ENCODE data around the gene CLNK. TPM values are rescaled to one million over a fixed set of nuclear protein-coding genes. Genes with fewer than 3 reads are reported as not detected.

The CLNK gene
- total RNA-seq, 1 donor from 2014 or later, result not detected

- no peak for DNase-seq (ENCODE audit: low spot score)
Observed at GRCh38 chr4:10524196-10524833, 160.3 kb downstream of the CLNK start.

- no peak for DNase-seq (ENCODE audit: low spot score)
Observed at GRCh38 chr4:10521424-10521823, 163.1 kb downstream of the CLNK start.

- DNase-seq (ENCODE audit: low spot score), result no peak
Observed at GRCh38 chr4:10509733-10510132, 174.8 kb downstream of the CLNK start.

GRCh38 chr4:10506077-10506476 lies 178.5 kb downstream of the CLNK start:
- no peak for DNase-seq (ENCODE audit: low spot score)

GRCh38 chr4:10504570-10505179 lies 179.9 kb downstream of the CLNK start:
- no peak for DNase-seq (ENCODE audit: low spot score)

- DNase-seq (ENCODE audit: low spot score), result no peak
Observed at GRCh38 chr4:10502717-10503116, 181.9 kb downstream of the CLNK start.

- no peak for DNase-seq (ENCODE audit: low spot score)
Observed at GRCh38 chr4:10500776-10501175, 183.8 kb downstream of the CLNK start.

GRCh38 chr4:10496200-10496599 lies 188.4 kb downstream of the CLNK start:
- no peak for DNase-seq (ENCODE audit: low spot score)

- no peak for DNase-seq (ENCODE audit: low spot score)
Observed at GRCh38 chr4:10495651-10496050, 188.9 kb downstream of the CLNK start.

GRCh38 chr4:10492464-10492863 lies 192.1 kb downstream of the CLNK start:
- no peak for DNase-seq (ENCODE audit: low spot score)

- no peak for DNase-seq (ENCODE audit: low spot score)
Observed at GRCh38 chr4:10491401-10491800, 193.2 kb downstream of the CLNK start.

- DNase-seq (ENCODE audit: low spot score), result no peak
Observed at GRCh38 chr4:10490996-10491395, 193.6 kb downstream of the CLNK start.

- no peak for DNase-seq (ENCODE audit: low spot score)
Observed at GRCh38 chr4:10482913-10483312, 201.7 kb downstream of the CLNK start.

GRCh38 chr4:10480616-10481015 lies 204.0 kb downstream of the CLNK start:
- DNase-seq (ENCODE audit: low spot score), result no peak

- no peak for DNase-seq (ENCODE audit: low spot score)
Observed at GRCh38 chr4:10478621-10479020, 205.9 kb downstream of the CLNK start.

- no peak for DNase-seq (ENCODE audit: low spot score)
Observed at GRCh38 chr4:10470505-10470904, 214.1 kb downstream of the CLNK start.

GRCh38 chr4:10466161-10466560 lies 218.4 kb downstream of the CLNK start:
- no peak for DNase-seq (ENCODE audit: low spot score)

GRCh38 chr4:10462876-10463275 lies 221.7 kb downstream of the CLNK start:
- DNase-seq (ENCODE audit: low spot score), result no peak

GRCh38 chr4:10461850-10462400 lies 222.6 kb downstream of the CLNK start:
- DNase-seq (ENCODE audit: low spot score), result no peak

GRCh38 chr4:10461091-10461849 lies 223.3 kb downstream of the CLNK start:
- DNase-seq (ENCODE audit: low spot score), result peak; percentile 90

GRCh38 chr4:10460313-10461047 lies 224.1 kb downstream of the CLNK start:
- DNase-seq (ENCODE audit: low spot score), result no peak

GRCh38 chr4:10459305-10459704 lies 225.3 kb downstream of the CLNK start:
- no peak for DNase-seq (ENCODE audit: low spot score)
